Progenitor cell of endocrine pancreas (in vitro differentiated cells): ENCODE results near the gene OR51B4. TPM values are rescaled to one million over a fixed set of nuclear protein-coding genes. Genes with fewer than 3 reads are reported as not detected.
A peak's percentile ranks its signal among the peaks of the same experiment; 100 is the strongest.

Experiments used
- DNase-seq: peaks from one replicate; pipeline ENCODE4 v3.0.0; 2021; ENCODE audit warnings: low spot score; ENCODE audit not compliant: unreplicated experiment
- H3K27ac Mint-ChIP-seq: 2 replicates; pipeline ENCODE4 v1.8.0; 2021; ENCODE audit warnings: mild to moderate bottlenecking, moderate library complexity, mixed read lengths
- H3K27me3 Mint-ChIP-seq: 2 replicates; pipeline ENCODE4 v1.8.0; 2021; ENCODE audit warnings: mixed read lengths
- H3K36me3 Mint-ChIP-seq: 2 replicates; pipeline ENCODE4 v1.8.0; 2022; ENCODE audit warnings: mixed read lengths; ENCODE audit not compliant: insufficient read depth
- H3K4me1 Mint-ChIP-seq: 2 replicates; pipeline ENCODE4 v1.8.0; 2021; ENCODE audit warnings: low read depth, mixed read lengths
- H3K4me3 Mint-ChIP-seq: 2 replicates; pipeline ENCODE4 v1.8.0; 2021; ENCODE audit warnings: low read depth, mild to moderate bottlenecking, moderate library complexity, mixed read lengths
- H3K9me3 Mint-ChIP-seq: 2 replicates; pipeline ENCODE4 v1.8.0; 2021; ENCODE audit warnings: low read depth, mixed read lengths
- CTCF ChIP-seq: fragments of 200-600 bp; sonication (generic); IDR thresholded peaks from one replicate; pipeline ENCODE4 v1.5.0; 2021; ENCODE audit warnings: antibody characterized with exemption, mild to moderate bottlenecking; ENCODE audit not compliant: unreplicated experiment
- total RNA-seq: library from RNA; stranded (reverse); gene quantifications from 2 replicates; pipeline ENCODE4 v1.2.1, GENCODE V29; 2021

The OR51B4 gene
- total RNA-seq, 1 donor from 2014 or later = not detected

- DNase-seq = no peak
- TF ChIP-seq CTCF = no peak
- H3K27me3 Mint-ChIP-seq = no peaks in the 10 kb centered on the region
- no peaks in the 10 kb centered on the region for H3K36me3 Mint-ChIP-seq
- no peak overlapping the region for H3K4me3 Mint-ChIP-seq
- H3K27ac Mint-ChIP-seq = no peak overlapping the region
- peaks cover 3% of the 10 kb centered on the region for H3K9me3 Mint-ChIP-seq
- no peaks in the 10 kb centered on the region for H3K4me1 Mint-ChIP-seq
Measured at GRCh38 chr11:5293028-5293427, 8.7 kb downstream of the OR51B4 start.

- TF ChIP-seq CTCF = peak; percentile 53
- H3K27me3 Mint-ChIP-seq = no peaks in the 10 kb centered on the region
- H3K9me3 Mint-ChIP-seq = peaks cover 3% of the 10 kb centered on the region
- no peak for DNase-seq
- H3K4me1 Mint-ChIP-seq = no peaks in the 10 kb centered on the region
- no peaks in the 10 kb centered on the region for H3K36me3 Mint-ChIP-seq
- no peak overlapping the region for H3K4me3 Mint-ChIP-seq
- no peak overlapping the region for H3K27ac Mint-ChIP-seq
Measured at GRCh38 chr11:5291207-5291838, 10.4 kb downstream of the OR51B4 start.

GRCh38 chr11:5290106-5290505 lies 11.6 kb downstream of the OR51B4 start:
- no peak for DNase-seq
- Mint-ChIP-seq H3K36me3 (no peaks in the 10 kb centered on the region), H3K27ac (no peak overlapping the region), H3K27me3 (no peaks in the 10 kb centered on the region), H3K9me3 (peaks cover 3% of the 10 kb centered on the region), H3K4me1 (no peaks in the 10 kb centered on the region), H3K4me3 (no peak overlapping the region)
- TF ChIP-seq CTCF = no peak

- Mint-ChIP-seq H3K27ac (no peak overlapping the region), H3K4me3 (no peak overlapping the region), H3K27me3 (no peaks in the 10 kb centered on the region), H3K36me3 (no peaks in the 10 kb centered on the region), H3K4me1 (no peaks in the 10 kb centered on the region), H3K9me3 (peaks cover 3% of the 10 kb centered on the region)
- TF ChIP-seq CTCF = no peak
- no peak for DNase-seq
Measured at GRCh38 chr11:5289696-5290095, 12.1 kb downstream of the OR51B4 start.

- Mint-ChIP-seq H3K27ac (no peak overlapping the region), H3K4me1 (no peaks in the 10 kb centered on the region), H3K36me3 (no peaks in the 10 kb centered on the region), H3K9me3 (peaks cover 3% of the 10 kb centered on the region), H3K27me3 (no peaks in the 10 kb centered on the region), H3K4me3 (no peak overlapping the region)
- TF ChIP-seq CTCF = no peak
- no peak for DNase-seq
Measured at GRCh38 chr11:5288906-5289550, 12.7 kb downstream of the OR51B4 start.
